ENCODE measurements around the gene PMM2.

The PMM2 gene

DNA sequence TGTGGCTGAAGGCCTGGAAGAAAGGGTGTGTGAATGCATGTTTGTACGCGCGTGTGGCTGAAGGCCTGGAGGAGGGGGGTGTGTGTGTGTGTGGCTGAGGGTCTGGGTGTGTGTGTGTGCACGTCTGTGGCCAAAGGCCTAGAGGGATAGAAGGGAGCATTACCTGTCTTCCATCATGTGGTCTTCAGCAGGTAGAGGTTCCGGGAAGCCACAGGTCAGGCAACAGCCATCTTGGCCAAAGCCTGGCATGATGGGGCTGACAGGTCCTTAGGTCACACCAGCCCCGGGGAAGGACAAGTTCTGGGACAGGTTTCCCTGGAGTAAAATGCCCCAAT lies 89.8 kb downstream of the PMM2 start:
- TF ChIP-seq, protein P1, sequence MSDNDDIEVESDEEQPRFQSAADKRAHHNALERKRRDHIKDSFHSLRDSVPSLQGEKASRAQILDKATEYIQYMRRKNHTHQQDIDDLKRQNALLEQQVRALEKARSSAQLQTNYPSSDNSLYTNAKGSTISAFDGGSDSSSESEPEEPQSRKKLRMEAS (IDR thresholded peaks at IDR 0.05) = no peak

DNA sequence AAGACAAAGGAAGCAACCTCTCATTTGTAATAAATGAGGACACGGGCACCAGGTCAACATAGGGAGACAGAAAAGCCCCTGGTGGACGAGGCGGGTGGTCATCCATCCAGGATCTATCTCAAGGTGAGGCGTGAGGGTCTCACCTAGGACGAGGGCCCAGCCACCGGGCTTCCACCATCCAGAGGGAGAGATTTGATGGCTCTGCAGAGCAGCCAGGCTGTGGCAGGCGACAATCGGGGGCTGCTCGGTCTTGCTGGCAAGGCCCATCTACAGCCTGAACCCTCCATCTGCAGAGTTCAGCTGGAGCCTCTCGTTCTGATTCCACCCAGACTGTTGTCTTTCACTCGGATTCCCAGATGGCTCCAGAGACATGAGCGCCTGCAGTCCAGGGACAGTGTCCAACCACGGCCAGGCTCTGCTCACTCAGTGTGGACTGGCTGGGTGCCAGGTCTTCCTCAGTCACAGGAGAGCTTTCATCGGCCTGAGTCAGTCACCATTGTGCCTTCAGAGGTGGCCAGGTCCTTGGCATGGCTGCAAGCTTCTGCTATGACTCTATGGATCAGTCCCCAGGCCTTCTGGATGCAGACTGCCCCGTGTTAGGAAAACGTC lies 90.4 kb downstream of the PMM2 start:
- no peak for TF ChIP-seq ZBTB7A (IDR thresholded peaks at IDR 0.05; ENCODE audit: low read depth)

DNA sequence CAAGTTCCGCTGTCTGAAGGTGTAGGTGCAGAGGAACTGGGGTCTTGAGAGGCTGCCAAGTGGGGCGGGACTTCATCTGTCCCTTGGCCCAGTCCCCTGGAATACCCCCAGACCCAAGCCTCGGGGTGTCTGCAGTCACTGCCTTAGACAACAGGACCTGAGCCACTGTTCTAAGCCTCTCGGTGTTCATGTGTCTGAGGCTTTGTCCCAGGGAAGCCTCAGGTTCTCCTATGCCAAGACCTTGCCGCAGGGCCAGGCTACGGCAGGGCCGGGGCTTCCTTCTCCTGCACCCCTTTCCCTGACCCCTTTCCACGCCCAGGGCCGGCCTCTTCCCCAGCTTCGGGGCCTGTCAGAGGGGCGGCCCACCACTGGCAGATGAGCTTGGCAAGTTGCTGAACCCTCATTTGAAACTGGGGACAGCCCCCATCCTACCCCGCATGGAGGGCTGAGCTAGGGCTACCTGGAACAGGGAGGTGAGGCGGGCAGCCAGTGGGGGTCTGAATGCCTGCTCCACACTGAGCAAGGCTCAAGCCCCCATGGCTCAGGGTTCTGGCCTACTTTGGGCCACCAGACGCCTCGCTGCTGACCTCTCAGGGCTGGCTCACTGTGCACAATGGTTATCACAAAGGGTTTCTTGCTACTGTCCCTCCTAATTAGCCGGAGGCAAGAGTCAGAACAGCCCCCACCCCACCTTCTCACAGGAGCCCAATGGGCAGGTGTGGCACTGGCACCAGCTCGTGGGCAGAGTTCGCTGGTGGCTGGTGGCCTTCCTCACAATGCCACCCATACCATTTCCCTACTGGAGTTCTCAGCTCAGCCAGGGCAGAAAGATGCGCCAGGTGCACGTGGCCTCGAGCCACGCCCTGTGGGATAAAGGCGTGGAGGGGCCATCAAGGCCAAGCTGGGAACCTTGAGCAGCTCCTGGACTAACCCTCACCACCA lies 91.6 kb downstream of the PMM2 start:
- TF ChIP-seq TCF12 (IDR thresholded peaks at IDR 0.05; ENCODE audit: low read depth) (no peak), RAD21 (IDR thresholded peaks at IDR 0.05; ENCODE audit: low read depth) (no peak), CEBPB (IDR thresholded peaks at IDR 0.05) (no peak), CREB1 (IDR thresholded peaks at IDR 0.05; ENCODE audit: low read depth) (no peak)

DNA sequence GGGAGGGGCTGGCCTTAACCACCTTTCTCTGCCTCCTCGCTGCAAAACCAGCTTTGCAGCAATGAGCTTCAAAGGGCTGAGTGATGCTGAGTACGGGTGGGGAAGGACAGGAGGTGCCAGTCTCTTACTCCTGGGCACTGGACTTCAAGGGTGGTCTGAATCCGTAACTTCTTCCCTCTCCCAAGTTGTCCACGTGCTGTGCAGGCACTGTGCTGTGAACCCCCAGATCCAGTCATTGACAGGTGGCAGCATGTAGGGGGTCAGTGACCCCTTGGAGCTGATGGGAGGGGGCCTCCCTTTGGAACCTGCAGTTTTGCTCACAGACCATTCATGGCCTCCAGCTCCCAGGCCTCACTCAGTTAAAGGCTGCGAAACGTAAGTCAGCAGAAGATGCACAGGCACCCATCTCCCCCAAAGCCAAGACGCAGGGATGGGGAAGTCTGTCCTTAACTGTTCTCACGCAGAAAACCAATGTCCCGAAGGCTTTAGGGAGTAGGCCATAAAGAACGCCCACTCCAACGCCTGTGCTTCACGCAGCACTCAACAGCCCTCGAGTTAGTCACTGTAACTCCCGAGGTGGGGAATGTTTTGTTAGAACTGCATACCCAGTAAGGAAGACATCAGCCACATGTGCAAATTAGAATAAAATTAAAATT lies 92.4 kb downstream of the PMM2 start:
- TF ChIP-seq TAF1 (IDR thresholded peaks at IDR 0.05; ENCODE audit: low read depth) = no peak
- no peak for TF ChIP-seq ZBTB7A (IDR thresholded peaks at IDR 0.05; ENCODE audit: low read depth)
- TF ChIP-seq, protein P1 (IDR thresholded peaks at IDR 0.05) = no peak
- no peak for TF ChIP-seq CEBPB (IDR thresholded peaks at IDR 0.05)
- TF ChIP-seq RAD21 (IDR thresholded peaks at IDR 0.05; ENCODE audit: low read depth) = no peak
- TF ChIP-seq TEAD4 (IDR thresholded peaks at IDR 0.05) = no peak
- TF ChIP-seq, protein P2, sequence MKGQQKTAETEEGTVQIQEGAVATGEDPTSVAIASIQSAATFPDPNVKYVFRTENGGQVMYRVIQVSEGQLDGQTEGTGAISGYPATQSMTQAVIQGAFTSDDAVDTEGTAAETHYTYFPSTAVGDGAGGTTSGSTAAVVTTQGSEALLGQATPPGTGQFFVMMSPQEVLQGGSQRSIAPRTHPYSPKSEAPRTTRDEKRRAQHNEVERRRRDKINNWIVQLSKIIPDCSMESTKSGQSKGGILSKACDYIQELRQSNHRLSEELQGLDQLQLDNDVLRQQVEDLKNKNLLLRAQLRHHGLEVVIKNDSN (IDR thresholded peaks at IDR 0.05) = no peak
- TF ChIP-seq NFIC (IDR thresholded peaks at IDR 0.05) = no peak
- no peak for TF ChIP-seq FOXM1 (IDR thresholded peaks at IDR 0.05; ENCODE audit: borderline replicate concordance, low read depth)
- no peak for TF ChIP-seq YY1 (IDR thresholded peaks at IDR 0.05; ENCODE audit: low read depth)
- TF ChIP-seq, protein P3, sequence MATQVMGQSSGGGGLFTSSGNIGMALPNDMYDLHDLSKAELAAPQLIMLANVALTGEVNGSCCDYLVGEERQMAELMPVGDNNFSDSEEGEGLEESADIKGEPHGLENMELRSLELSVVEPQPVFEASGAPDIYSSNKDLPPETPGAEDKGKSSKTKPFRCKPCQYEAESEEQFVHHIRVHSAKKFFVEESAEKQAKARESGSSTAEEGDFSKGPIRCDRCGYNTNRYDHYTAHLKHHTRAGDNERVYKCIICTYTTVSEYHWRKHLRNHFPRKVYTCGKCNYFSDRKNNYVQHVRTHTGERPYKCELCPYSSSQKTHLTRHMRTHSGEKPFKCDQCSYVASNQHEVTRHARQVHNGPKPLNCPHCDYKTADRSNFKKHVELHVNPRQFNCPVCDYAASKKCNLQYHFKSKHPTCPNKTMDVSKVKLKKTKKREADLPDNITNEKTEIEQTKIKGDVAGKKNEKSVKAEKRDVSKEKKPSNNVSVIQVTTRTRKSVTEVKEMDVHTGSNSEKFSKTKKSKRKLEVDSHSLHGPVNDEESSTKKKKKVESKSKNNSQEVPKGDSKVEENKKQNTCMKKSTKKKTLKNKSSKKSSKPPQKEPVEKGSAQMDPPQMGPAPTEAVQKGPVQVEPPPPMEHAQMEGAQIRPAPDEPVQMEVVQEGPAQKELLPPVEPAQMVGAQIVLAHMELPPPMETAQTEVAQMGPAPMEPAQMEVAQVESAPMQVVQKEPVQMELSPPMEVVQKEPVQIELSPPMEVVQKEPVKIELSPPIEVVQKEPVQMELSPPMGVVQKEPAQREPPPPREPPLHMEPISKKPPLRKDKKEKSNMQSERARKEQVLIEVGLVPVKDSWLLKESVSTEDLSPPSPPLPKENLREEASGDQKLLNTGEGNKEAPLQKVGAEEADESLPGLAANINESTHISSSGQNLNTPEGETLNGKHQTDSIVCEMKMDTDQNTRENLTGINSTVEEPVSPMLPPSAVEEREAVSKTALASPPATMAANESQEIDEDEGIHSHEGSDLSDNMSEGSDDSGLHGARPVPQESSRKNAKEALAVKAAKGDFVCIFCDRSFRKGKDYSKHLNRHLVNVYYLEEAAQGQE (IDR thresholded peaks at IDR 0.05; ENCODE audit: low read depth) = no peak
- no peak for TF ChIP-seq CREB1 (IDR thresholded peaks at IDR 0.05; ENCODE audit: low read depth)
- TF ChIP-seq TCF12 (IDR thresholded peaks at IDR 0.05; ENCODE audit: low read depth) = no peak
- no peak for TF ChIP-seq EGR1 (IDR thresholded peaks at IDR 0.05)

DNA sequence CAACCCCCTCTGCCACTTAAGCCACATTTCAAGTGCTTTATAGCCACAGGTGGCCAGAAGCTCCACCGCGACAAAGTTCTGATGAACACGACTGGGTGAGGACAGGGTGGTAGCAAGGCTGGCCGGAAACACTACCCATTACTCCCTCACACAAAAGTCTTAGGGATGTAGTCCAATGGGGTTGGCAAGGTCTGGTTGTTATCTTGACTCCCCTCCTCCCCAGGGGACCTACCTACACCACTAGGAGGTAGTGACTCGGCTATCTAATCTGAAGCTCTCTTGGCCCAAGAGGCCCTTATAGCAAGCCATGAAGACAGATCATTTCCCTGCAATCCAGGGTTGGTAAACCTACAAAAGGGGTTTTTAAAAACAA lies 92.9 kb downstream of the PMM2 start:
- no peak for TF ChIP-seq TEAD4 (IDR thresholded peaks at IDR 0.05)
- TF ChIP-seq RAD21 (IDR thresholded peaks at IDR 0.05; ENCODE audit: low read depth) = no peak
- no peak for TF ChIP-seq YY1 (IDR thresholded peaks at IDR 0.05; ENCODE audit: low read depth)
- no peak for TF ChIP-seq ZBTB7A (IDR thresholded peaks at IDR 0.05; ENCODE audit: low read depth)
- TF ChIP-seq TAF1 (IDR thresholded peaks at IDR 0.05; ENCODE audit: low read depth) = no peak
- TF ChIP-seq FOXM1 (IDR thresholded peaks at IDR 0.05; ENCODE audit: borderline replicate concordance, low read depth) = no peak
- TF ChIP-seq, protein P1 (IDR thresholded peaks at IDR 0.05) = no peak
- TF ChIP-seq, protein P2 (IDR thresholded peaks at IDR 0.05) = no peak
- TF ChIP-seq CEBPB (IDR thresholded peaks at IDR 0.05) = no peak
- no peak for TF ChIP-seq TCF12 (IDR thresholded peaks at IDR 0.05; ENCODE audit: low read depth)

DNA sequence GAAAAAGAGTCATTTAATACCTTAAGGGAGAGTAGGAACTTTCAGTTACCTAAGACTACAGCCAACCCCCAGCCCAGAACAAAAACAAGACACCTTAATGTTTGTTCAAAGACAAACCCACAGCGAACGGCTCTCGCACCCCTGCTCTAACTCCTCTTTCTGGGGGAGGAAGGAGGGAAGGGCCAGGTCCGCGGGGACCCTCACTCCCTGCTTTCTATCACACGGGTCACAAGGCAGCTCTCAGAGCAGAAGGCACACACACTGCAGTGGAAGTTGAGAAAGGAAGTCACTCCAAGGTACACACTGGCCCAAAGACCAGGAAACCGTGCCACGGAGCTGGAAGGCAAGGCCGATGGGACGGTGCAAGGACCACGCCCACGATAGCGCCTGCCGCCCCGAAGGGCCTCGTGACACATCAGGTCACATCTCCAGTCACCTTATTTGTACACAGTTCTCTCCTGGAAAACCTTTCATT lies 94.5 kb downstream of the PMM2 start:
- TF ChIP-seq RAD21 (IDR thresholded peaks at IDR 0.05; ENCODE audit: low read depth) = no peak
- no peak for TF ChIP-seq CREB1 (IDR thresholded peaks at IDR 0.05; ENCODE audit: low read depth)
- no peak for TF ChIP-seq NFIC (IDR thresholded peaks at IDR 0.05)
- TF ChIP-seq, protein P3 (IDR thresholded peaks at IDR 0.05; ENCODE audit: low read depth) = no peak
- no peak for TF ChIP-seq TAF1 (IDR thresholded peaks at IDR 0.05; ENCODE audit: low read depth)
- no peak for TF ChIP-seq YY1 (IDR thresholded peaks at IDR 0.05; ENCODE audit: low read depth)
- TF ChIP-seq TCF12 (IDR thresholded peaks at IDR 0.05; ENCODE audit: low read depth) = no peak
- TF ChIP-seq ZBTB7A (IDR thresholded peaks at IDR 0.05; ENCODE audit: low read depth) = no peak
- TF ChIP-seq, protein P2 (IDR thresholded peaks at IDR 0.05) = no peak
- TF ChIP-seq EGR1 (IDR thresholded peaks at IDR 0.05) = no peak

All from Ishikawa (cell line).